K562 (cell line): ENCODE data around the gene SLC25A10. TPM values are rescaled to one million over a fixed set of nuclear protein-coding genes. Genes with fewer than 3 reads are reported as not detected.

ENCODE experiments used
- C11orf30 ChIP-seq: fragments of 450-650 bp; IDR thresholded peaks from 2 replicates; pipeline ENCODE4 v1.6.1; 2016; ENCODE audit warnings: low read depth, mild to moderate bottlenecking
- CREB1 ChIP-seq, 2 experiments: sonication (generic) in 1 of 2; formaldehyde crosslinking in 1 of 2; IDR thresholded peaks; 2 replicates each; pipeline versions ENCODE4 v1.6.1 to v1.8.0; 2012 to 2022; ENCODE audit warnings: inconsistent platforms in 1 of 2, mild to moderate bottlenecking in 1 of 2, missing genetic modification reagents in 1 of 2, moderate library complexity in 1 of 2
- GABPA ChIP-seq: fragments of 200-800 bp; sonication (Bioruptor generic); conservative IDR thresholded peaks from 2 replicates; pipeline ENCODE4 v1.6.1; 2016; ENCODE audit warnings: low read depth, missing genetic modification characterization, missing compliant biosample characterization
- GABPB1 ChIP-seq: sonication (generic); formaldehyde crosslinking; IDR thresholded peaks from 2 replicates; pipeline ENCODE4 v1.8.0; 2022; ENCODE audit warnings: mild to moderate bottlenecking, missing genetic modification reagents
- MNT ChIP-seq, 2 experiments: fragments of 450-650 bp; conservative IDR thresholded peaks; 2 replicates each; pipeline ENCODE4 v1.6.1; 2017; ENCODE audit warnings: mild to moderate bottlenecking in 2 of 2, moderate library complexity in 2 of 2
- MTA1 ChIP-seq: fragments of 450-650 bp; IDR thresholded peaks from 2 replicates; pipeline ENCODE4 v1.6.1; 2017; ENCODE audit warnings: borderline replicate concordance
- MXD1 ChIP-seq: fragments of 250-450 bp; sonication (Bioruptor Pico); IDR thresholded peaks from 2 replicates; pipeline ENCODE4 v1.8.0; 2021; ENCODE audit warnings: borderline replicate concordance, mild to moderate bottlenecking, moderate library complexity; ENCODE audit not compliant: poor library complexity, severe bottlenecking
- MYNN ChIP-seq, 2 experiments: sonication (generic); formaldehyde crosslinking in 1 of 2; IDR thresholded peaks; 2 replicates each; pipeline versions ENCODE4 v1.5.0 to v1.6.1; 2016 to 2020; ENCODE audit warnings: antibody characterized with exemption in 1 of 2, missing genetic modification reagents in 1 of 2
- PHB ChIP-seq: fragments of 250-450 bp; sonication (Bioruptor Pico); IDR thresholded peaks from 2 replicates; pipeline ENCODE4 v1.5.0; 2021
- SNRNP70 ChIP-seq: fragments of 200-400 bp; formaldehyde crosslinking; optimal IDR thresholded peaks from 2 replicates; pipeline ENCODE3; 2017; ENCODE audit warnings: low read depth, low read length
- SP1 ChIP-seq: sonication (generic); formaldehyde crosslinking; IDR thresholded peaks from 2 replicates; pipeline ENCODE4 v1.8.1; 2022; ENCODE audit warnings: mild to moderate bottlenecking, missing genetic modification reagents
- TBL1XR1 ChIP-seq, 2 experiments: IDR thresholded peaks; 2 replicates each; pipeline ENCODE4 v1.6.1; 2012; ENCODE audit warnings: improper control_type of control experiment in 2 of 2, low read length in 2 of 2, mild to moderate bottlenecking in 1 of 2
- ZBTB7A ChIP-seq: IDR thresholded peaks from 2 replicates; pipeline ENCODE4 v1.6.1; 2011; ENCODE audit warnings: low read depth, mild to moderate bottlenecking, low read length, moderate library complexity, borderline replicate concordance; ENCODE audit not compliant: control insufficient read depth
- ZNF384 ChIP-seq: IDR thresholded peaks from 2 replicates; pipeline ENCODE4 v1.6.1; 2012; ENCODE audit warnings: low read depth, low read length, improper control_type of control experiment
- ZNF77 ChIP-seq: fragments of 250-450 bp; sonication (Bioruptor Pico); IDR thresholded peaks from 2 replicates; pipeline ENCODE4 v1.5.0; 2020
- polyA plus RNA-seq, 8 experiments: library from polyadenylated mRNA; depleted of rRNA in 4 of 8; stranded (reverse) in 5 of 8; unstranded in 3 of 8; fragments of >200 nt; fragmentation: Nextera tagmentation in 2 of 8; fragmentation: Illumina TruSeq in 1 of 8; extraction: Ambion mirVana in 2 of 8; extraction: Trizol in 1 of 8; gene quantifications; 2 replicates each; pipeline versions ENCODE4 v1.2.1 to v1.2.3, GENCODE V29; 2011 to 2014; ENCODE audit warnings: inconsistent platforms in 1 of 8, missing spikeins in 1 of 8
- total RNA-seq, 7 experiments: library from RNA; depleted of rRNA in 6 of 7; stranded (reverse); fragments of >200 nt in 6 of 7; fragmentation: Illumina TruSeq in 2 of 7; extraction: Trizol in 2 of 7; gene quantifications; 2 replicates each; pipeline versions ENCODE4 v1.2.1 to v1.2.3, GENCODE V29; 2011 to 2021; ENCODE audit warnings: low replicate concordance in 1 of 7
- TF ChIP-seq, protein P1 (sequence below): fragments of 450-650 bp; formaldehyde crosslinking; IDR thresholded peaks from 2 replicates; pipeline ENCODE4 v1.4.0; 2020; ENCODE audit warnings: mild to moderate bottlenecking, moderate library complexity
- TF ChIP-seq, protein P2 (sequence below): sonication (generic); formaldehyde crosslinking; IDR thresholded peaks from 2 replicates; pipeline ENCODE4 v1.9.0; 2022; ENCODE audit warnings: mild to moderate bottlenecking, missing genetic modification reagents
- TF ChIP-seq, protein P3 (sequence below): fragments of 250-450 bp; sonication (Bioruptor Pico); IDR thresholded peaks from 2 replicates; pipeline ENCODE4 v1.8.0; 2021; ENCODE audit warnings: moderate library complexity, mild to moderate bottlenecking, inconsistent platforms
- TF ChIP-seq, protein P4 (sequence below), 2 experiments: fragments of 450-650 bp; IDR thresholded peaks; 2 replicates each; pipeline ENCODE4 v1.6.1; 2016

The SLC25A10 gene
- total and polyA plus RNA-seq, 9 of the 15 experiments (the other 6 are each of a cell fraction or from before 2014, with no cell fraction given) = 0.10 to 85.6 (median 34.3) TPM

GRCh38 chr17:81722184-81723120 lies 10.4 kb downstream of the SLC25A10 start (continued):
- TF ChIP-seq, protein P1, sequence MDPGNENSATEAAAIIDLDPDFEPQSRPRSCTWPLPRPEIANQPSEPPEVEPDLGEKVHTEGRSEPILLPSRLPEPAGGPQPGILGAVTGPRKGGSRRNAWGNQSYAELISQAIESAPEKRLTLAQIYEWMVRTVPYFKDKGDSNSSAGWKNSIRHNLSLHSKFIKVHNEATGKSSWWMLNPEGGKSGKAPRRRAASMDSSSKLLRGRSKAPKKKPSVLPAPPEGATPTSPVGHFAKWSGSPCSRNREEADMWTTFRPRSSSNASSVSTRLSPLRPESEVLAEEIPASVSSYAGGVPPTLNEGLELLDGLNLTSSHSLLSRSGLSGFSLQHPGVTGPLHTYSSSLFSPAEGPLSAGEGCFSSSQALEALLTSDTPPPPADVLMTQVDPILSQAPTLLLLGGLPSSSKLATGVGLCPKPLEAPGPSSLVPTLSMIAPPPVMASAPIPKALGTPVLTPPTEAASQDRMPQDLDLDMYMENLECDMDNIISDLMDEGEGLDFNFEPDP (CRISPR knock-in tag) = no peak
- TF ChIP-seq ZBTB7A (peak; percentile 81; the same call in 1 of the 2 replicates), CREB1 (IDR thresholded peaks at IDR 0.05) (no peak), CREB1 (CRISPR knock-in tag; IDR thresholded peaks at IDR 0.05) (peak; percentile 22; the same call in 1 of the 2 replicates), PHB (CRISPR knock-in tag) (no peak), MYNN (IDR thresholded peaks at IDR 0.05) (peak; percentile 68; the same call in 1 of the 2 replicates), MYNN (CRISPR knock-in tag; IDR thresholded peaks at IDR 0.05) (no peak), TBL1XR1 (IDR thresholded peaks at IDR 0.05; ENCODE audit: low read length in 2 of 2) (peak in 1 of 2 experiments; percentile 56; a peak in 1 of 4 replicates), GABPB1 (CRISPR knock-in tag) (0 out of 2 replicates have a peak, but pooled peaks have one; percentile 30), GABPA (tag) (0 out of 2 replicates have a peak, but pooled peaks have one; percentile 23), ZNF77 (no peak), MNT (conservative IDR thresholded peaks at IDR 0.05) (0 out of 4 replicates have a peak, but pooled peaks of 1 of the 2 experiments have one; percentile 20), SNRNP70 (peak; percentile 21), MTA1 (no peak), SP1 (CRISPR knock-in tag) (no peak), C11orf30 (peak; percentile 100), MXD1 (CRISPR knock-in tag) (no peak), ZNF384 (peak; percentile 98)
- TF ChIP-seq, protein P2, sequence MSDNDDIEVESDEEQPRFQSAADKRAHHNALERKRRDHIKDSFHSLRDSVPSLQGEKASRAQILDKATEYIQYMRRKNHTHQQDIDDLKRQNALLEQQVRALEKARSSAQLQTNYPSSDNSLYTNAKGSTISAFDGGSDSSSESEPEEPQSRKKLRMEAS (CRISPR knock-in tag) = no peak
- TF ChIP-seq, protein P3, sequence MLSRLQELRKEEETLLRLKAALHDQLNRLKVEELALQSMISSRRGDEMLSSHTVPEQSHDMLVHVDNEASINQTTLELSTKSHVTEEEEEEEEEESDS (CRISPR knock-in tag) = no peak
- TF ChIP-seq, protein P4, sequence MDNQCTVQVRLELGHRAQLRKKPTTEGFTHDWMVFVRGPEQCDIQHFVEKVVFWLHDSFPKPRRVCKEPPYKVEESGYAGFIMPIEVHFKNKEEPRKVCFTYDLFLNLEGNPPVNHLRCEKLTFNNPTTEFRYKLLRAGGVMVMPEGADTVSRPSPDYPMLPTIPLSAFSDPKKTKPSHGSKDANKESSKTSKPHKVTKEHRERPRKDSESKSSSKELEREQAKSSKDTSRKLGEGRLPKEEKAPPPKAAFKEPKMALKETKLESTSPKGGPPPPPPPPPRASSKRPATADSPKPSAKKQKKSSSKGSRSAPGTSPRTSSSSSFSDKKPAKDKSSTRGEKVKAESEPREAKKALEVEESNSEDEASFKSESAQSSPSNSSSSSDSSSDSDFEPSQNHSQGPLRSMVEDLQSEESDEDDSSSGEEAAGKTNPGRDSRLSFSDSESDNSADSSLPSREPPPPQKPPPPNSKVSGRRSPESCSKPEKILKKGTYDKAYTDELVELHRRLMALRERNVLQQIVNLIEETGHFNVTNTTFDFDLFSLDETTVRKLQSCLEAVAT (IDR thresholded peaks at IDR 0.05) = 0 out of 4 replicates have a peak, but pooled peaks of 1 of the 2 experiments have one; percentile 25
